Measurements from ENCODE around the gene UCK1.

UCK1 gene

DNA sequence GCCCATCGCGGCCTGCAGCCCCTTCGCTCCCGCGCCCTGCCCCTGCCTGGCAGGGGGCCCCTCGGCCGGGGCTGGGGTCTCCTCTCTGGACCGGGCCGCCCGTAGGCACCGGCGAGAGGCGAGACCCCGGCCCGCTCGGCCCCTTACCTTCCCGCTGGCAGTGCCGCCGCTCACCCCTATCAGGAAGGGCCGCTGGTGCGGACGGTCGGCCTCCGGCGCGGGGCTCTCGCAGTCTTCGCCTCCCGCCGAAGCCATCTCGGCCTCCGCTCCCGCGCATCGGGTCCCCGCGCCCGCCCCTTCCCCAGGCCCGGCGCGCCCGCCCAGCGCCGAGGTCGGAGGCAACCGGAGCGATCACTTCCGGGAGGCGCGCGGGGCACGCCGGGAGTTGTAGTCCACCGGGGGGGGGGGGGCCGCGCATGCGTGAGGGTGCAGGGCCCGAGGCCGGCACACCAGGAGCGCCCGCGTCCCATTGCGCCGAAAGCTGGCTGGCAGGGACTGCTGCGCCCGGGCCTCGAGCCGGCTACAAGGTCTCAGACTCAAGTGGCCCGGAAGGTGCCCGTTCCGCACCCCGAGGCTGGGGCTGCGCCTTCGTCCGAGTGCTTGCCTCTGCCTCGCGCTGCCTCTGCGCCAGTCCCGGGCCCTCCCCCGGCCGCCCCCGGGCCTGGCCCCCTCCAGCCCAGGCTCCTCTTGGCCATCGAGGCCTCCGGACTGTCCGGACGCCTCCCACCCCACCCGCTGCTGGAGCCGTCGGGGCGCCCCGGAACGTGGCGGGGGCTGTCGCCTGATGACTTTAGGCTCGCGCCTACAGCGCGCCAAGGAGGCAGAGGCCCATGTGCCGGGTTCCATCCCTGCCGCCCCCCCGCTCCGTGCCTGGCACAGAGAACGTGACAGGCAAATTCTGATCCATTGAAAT is at the start of gene UCK1:
UCK1 (minus strand) TSS at position 344 of the 913 bp plus-strand sequence; CDS start at position 255, 89 bp downstream.
- Histone ChIP-seq H3K27me3 (ENCODE audit: control insufficient read depth in 5 of 5, insufficient read depth in 4 of 5, low read length in 5 of 5) (no peaks in the 10 kb centered on the region), H3K4me1 (ENCODE audit: control insufficient read depth in 5 of 5, insufficient read depth in 5 of 5, low read length in 5 of 5) (peaks cover 2 to 20% (median 17%) of the 10 kb centered on the region in 5 donors), H3K4me3 (ENCODE audit: low read depth in 1 of 5, low read length in 5 of 5) (peak within 1 kb of the TSS; percentile 75 to 86 (median 83)), H3K9ac (ENCODE audit: low read length in 5 of 5) (peak within 1 kb of the TSS; percentile 56 to 92 (median 90)), H3K9me3 (ENCODE audit: control insufficient read depth in 5 of 5, low read length in 5 of 5) (no peaks in the 10 kb centered on the region), H3K27ac (ENCODE audit: low read depth, low read length) (no peak within 1 kb of the TSS), H3K36me3 (ENCODE audit: control insufficient read depth in 5 of 5, insufficient read depth in 5 of 5, low read length in 5 of 5) (peaks cover 0 to 38% (median 29%) of the 10 kb centered on the region in 5 donors)

DNA sequence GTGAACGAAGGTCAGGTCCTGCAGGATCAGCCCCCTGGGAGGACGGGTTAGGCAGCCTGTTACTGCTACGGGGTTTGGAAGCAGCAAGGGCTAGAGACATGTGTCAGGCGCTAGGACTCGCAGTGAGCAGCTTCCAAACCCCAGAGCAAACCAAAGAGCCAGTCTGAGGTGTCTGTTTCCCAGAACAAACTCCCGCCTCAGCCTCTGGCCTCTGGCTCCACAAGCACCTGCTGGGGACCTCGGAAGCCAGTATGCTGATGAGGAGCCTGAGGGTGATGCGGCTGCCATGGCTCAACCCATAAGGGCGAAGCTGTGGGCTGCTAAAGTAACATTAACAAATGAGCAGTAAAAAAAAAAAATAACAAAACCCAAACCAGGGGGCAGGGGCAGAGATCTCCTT is 49.3 kb upstream of the UCK1 start:
- Histone ChIP-seq H3K27me3 (ENCODE audit: control insufficient read depth in 5 of 5, insufficient read depth in 4 of 5, low read length in 5 of 5) (no peaks in the 10 kb centered on the region), H3K9ac (ENCODE audit: low read length in 5 of 5) (no peak overlapping the region), H3K27ac (ENCODE audit: low read depth, low read length) (no peak overlapping the region), H3K36me3 (ENCODE audit: control insufficient read depth in 5 of 5, insufficient read depth in 5 of 5, low read length in 5 of 5) (peaks cover 0 to 96% (median 89%) of the 10 kb centered on the region in 5 donors), H3K9me3 (ENCODE audit: control insufficient read depth in 5 of 5, low read length in 5 of 5) (no peaks in the 10 kb centered on the region), H3K4me3 (ENCODE audit: low read depth in 1 of 5, low read length in 5 of 5) (no peak overlapping the region), H3K4me1 (ENCODE audit: control insufficient read depth in 5 of 5, insufficient read depth in 5 of 5, low read length in 5 of 5) (peaks cover 0 to 24% (median 13%) of the 10 kb centered on the region in 5 donors)

DNA sequence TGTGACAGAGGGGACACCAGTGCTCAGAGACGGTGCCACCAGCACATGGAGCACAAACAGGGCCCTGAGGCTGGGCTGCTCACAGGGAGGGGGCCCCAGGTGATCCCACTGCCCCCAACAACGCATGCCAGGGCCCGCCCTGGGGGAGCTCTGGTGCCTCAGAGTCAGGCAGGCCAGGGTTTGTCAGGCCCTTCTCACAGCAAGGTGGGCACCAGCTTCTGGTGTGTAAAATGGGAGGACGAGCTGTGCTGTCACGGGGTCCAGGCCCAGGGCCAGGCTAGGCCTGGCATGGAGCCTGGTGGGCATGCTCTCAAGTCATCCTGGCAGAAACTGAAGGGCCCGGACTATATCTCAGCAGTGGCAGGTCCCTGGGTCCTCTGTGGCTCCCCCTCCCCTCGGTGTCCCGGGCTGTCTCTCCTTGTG is 48.7 kb upstream of the UCK1 start:
- Histone ChIP-seq H3K9ac (ENCODE audit: low read length in 5 of 5) (no peak overlapping the region), H3K27ac (ENCODE audit: low read depth, low read length) (no peak overlapping the region), H3K4me3 (ENCODE audit: low read depth in 1 of 5, low read length in 5 of 5) (no peak overlapping the region), H3K27me3 (ENCODE audit: control insufficient read depth in 5 of 5, insufficient read depth in 4 of 5, low read length in 5 of 5) (no peaks in the 10 kb centered on the region), H3K9me3 (ENCODE audit: control insufficient read depth in 5 of 5, low read length in 5 of 5) (no peaks in the 10 kb centered on the region), H3K36me3 (ENCODE audit: control insufficient read depth in 5 of 5, insufficient read depth in 5 of 5, low read length in 5 of 5) (peaks cover 0 to 96% (median 89%) of the 10 kb centered on the region in 5 donors), H3K4me1 (ENCODE audit: control insufficient read depth in 5 of 5, insufficient read depth in 5 of 5, low read length in 5 of 5) (peaks cover 0 to 19% (median 13%) of the 10 kb centered on the region in 5 donors)

DNA sequence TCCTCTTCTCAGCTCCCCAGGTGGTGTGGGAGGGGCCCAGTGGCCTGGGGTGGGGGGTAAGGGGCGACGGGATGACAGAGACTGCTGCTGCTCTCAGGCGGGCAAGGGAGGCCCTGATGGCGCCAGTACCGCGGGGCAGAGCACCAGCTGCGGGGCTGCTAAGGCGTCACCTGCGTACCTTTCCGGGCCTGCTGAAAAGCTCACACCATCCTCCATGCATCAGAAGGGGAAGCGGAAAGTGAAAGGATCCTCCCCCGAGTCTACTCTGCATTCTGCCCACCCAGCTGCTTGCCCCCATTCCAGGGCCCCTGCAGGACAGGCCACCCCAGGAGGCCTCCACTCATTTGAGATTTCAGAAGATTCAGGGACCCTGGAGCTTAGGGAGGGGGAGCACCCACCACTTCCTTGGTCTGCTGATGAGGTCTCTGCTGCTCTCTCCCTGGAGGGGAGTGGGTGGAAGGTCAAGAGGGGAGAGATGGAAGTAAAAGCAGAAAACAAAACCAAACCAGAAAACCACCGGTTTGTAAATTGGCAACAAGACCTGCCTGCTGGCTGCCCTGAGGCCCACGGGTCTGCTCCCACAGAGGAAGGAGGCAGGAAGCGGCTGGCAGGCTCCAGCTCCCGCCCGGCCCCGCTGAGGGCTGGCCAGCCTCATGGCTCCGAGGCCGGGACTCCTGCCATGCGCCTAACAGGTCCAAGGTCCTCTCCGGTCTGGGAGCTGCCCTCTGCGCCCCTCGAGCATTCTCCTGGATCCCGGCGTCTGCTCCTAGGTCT is 47.9 kb upstream of the UCK1 start:
- Histone ChIP-seq H3K36me3 (ENCODE audit: control insufficient read depth in 5 of 5, insufficient read depth in 5 of 5, low read length in 5 of 5) (peaks cover 0 to 92% (median 84%) of the 10 kb centered on the region in 5 donors), H3K4me3 (ENCODE audit: low read depth in 1 of 5, low read length in 5 of 5) (no peak overlapping the region), H3K9me3 (ENCODE audit: control insufficient read depth in 5 of 5, low read length in 5 of 5) (no peaks in the 10 kb centered on the region), H3K9ac (ENCODE audit: low read length in 5 of 5) (no peak overlapping the region), H3K27me3 (ENCODE audit: control insufficient read depth in 5 of 5, insufficient read depth in 4 of 5, low read length in 5 of 5) (no peaks in the 10 kb centered on the region), H3K4me1 (ENCODE audit: control insufficient read depth in 5 of 5, insufficient read depth in 5 of 5, low read length in 5 of 5) (peaks cover 0 to 17% (median 13%) of the 10 kb centered on the region in 5 donors), H3K27ac (ENCODE audit: low read depth, low read length) (no peak overlapping the region)

DNA sequence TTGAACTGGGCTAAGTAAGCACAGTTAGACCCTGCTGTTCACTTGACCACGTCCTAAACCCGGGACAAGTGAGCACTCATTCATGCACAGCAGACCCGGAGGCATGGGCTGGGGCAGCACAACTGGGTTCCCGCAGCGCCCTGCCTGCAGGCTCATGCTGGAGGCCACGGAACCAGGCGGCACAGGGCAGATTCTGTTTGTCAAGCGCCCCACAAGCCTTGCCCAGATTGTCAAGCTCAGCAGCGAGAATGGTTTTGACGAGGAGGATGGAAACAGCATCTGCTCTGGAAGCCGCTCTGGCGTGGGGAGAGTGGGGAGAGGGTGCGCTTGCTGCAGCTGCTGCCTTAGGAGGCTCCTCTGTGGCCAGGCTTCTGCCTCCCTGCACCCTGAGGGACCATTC is 47.0 kb upstream of the UCK1 start:
- no peak overlapping the region for H3K4me3 ChIP-seq (ENCODE audit: low read depth in 1 of 5, low read length in 5 of 5)
- peaks cover 0 to 87% (median 78%) of the 10 kb centered on the region in 5 donors for H3K36me3 ChIP-seq (ENCODE audit: control insufficient read depth in 5 of 5, insufficient read depth in 5 of 5, low read length in 5 of 5)
- no peak overlapping the region for H3K9ac ChIP-seq (ENCODE audit: low read length in 5 of 5)
- H3K9me3 ChIP-seq (ENCODE audit: control insufficient read depth in 5 of 5, low read length in 5 of 5), result no peaks in the 10 kb centered on the region
- no peak overlapping the region for H3K27ac ChIP-seq (ENCODE audit: low read depth, low read length)
- H3K4me1 ChIP-seq (ENCODE audit: control insufficient read depth in 5 of 5, insufficient read depth in 5 of 5, low read length in 5 of 5), result peaks cover 0 to 17% (median 13%) of the 10 kb centered on the region in 5 donors
- H3K27me3 ChIP-seq (ENCODE audit: control insufficient read depth in 5 of 5, insufficient read depth in 4 of 5, low read length in 5 of 5), result no peaks in the 10 kb centered on the region

DNA sequence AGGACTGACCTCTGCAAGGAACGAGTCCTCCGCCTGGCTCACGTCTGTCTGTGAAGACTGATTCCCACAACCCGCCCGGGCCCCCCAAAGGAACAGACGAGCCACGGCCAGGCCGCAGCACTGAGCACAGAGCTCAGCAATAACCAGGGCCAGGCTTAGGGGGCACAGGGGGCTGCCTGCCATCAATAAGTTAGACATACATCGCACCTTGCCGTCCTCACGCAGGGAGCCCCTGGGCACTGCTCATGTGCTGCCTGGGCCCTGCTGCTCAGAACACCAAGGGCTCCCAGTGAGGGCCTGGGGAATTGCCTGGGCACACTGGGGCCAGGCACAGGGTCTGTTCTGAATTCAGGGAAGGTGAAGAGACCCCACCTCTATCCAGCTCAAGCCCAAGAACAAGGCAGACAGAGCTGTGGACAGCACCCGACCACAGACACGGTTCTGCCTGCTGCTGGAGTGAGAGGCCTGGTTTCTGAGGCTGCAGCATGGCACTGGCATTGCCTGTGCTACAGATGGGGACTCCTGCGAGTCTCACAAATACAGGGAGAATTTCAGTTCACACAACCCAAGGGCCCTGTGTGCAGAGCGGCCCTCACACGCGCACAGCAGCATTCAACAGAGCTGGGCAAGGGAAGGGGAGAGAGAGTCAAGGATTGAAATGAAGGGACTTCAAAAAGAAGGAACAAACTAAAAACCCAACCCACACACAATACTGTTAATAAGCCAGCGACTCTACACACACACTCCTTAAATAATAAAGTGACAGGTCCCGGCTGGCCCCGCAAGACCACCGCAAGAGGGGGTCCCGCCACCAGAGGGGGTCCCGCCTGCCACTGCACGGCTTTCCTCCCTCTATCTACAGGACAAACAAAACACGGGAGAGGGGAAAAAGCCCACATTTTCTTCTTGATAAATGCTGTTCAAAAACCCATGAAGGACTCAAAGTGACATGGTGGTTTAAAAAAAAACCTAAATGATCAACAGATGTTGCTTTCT is 46.2 kb upstream of the UCK1 start:
- H3K4me3 ChIP-seq (ENCODE audit: low read depth in 1 of 5, low read length in 5 of 5), result no peak overlapping the region
- no peak overlapping the region for H3K9ac ChIP-seq (ENCODE audit: low read length in 5 of 5)
- H3K36me3 ChIP-seq (ENCODE audit: control insufficient read depth in 5 of 5, insufficient read depth in 5 of 5, low read length in 5 of 5), result peaks cover 0 to 86% (median 76%) of the 10 kb centered on the region in 5 donors
- H3K9me3 ChIP-seq (ENCODE audit: control insufficient read depth in 5 of 5, low read length in 5 of 5), result no peaks in the 10 kb centered on the region
- H3K27ac ChIP-seq (ENCODE audit: low read depth, low read length), result no peak overlapping the region
- peaks cover 0 to 17% (median 13%) of the 10 kb centered on the region in 5 donors for H3K4me1 ChIP-seq (ENCODE audit: control insufficient read depth in 5 of 5, insufficient read depth in 5 of 5, low read length in 5 of 5)
- no peaks in the 10 kb centered on the region for H3K27me3 ChIP-seq (ENCODE audit: control insufficient read depth in 5 of 5, insufficient read depth in 4 of 5, low read length in 5 of 5)

DNA sequence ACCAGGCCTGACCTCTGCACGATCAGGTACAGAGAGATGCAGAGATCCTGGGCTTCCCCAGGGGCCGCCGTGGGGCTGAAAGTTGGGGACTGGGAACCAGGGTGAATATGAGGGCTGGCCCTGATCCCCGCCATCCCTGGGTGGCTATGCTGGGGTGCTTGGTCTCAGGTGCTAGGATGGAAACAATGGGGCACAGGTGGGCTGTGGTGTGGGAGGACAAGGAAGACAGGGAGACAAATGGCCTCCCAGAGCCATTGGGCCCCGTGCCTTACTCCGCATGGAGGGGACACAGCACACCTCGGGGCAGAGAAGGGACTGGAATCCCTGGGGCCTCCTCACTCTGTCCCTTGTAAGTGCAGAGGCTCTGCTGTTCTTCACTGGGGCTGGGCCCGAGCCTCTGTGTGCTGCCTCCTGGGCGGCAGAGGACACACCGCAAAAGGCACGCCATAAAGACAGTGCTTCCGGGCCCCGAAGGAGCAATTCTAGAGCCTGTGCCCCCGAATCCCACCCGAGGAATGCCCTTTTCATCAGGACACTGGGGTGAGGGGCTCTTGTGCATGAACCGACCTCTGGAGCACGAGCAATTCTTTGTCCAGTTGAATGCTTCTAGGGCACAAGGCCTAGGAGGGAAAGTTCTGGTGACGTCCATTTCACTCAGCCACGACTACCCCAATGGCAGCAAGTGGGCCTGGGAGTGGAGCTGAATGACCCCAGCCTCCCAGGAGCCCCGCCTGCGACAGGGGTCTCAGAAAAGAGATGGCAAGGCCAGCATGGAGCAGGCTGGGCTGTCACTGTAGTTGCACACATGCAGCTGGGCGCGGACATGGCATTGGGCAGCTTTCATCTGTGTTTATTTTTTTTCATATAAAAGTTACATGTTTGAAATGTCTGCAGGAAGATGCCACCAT is 45.1 kb upstream of the UCK1 start:
- Histone ChIP-seq H3K27ac (ENCODE audit: low read depth, low read length) (no peak overlapping the region), H3K36me3 (ENCODE audit: control insufficient read depth in 5 of 5, insufficient read depth in 5 of 5, low read length in 5 of 5) (peaks cover 0 to 83% (median 68%) of the 10 kb centered on the region in 5 donors), H3K9me3 (ENCODE audit: control insufficient read depth in 5 of 5, low read length in 5 of 5) (no peaks in the 10 kb centered on the region), H3K4me3 (ENCODE audit: low read depth in 1 of 5, low read length in 5 of 5) (no peak overlapping the region), H3K27me3 (ENCODE audit: control insufficient read depth in 5 of 5, insufficient read depth in 4 of 5, low read length in 5 of 5) (no peaks in the 10 kb centered on the region), H3K9ac (ENCODE audit: low read length in 5 of 5) (no peak overlapping the region), H3K4me1 (ENCODE audit: control insufficient read depth in 5 of 5, insufficient read depth in 5 of 5, low read length in 5 of 5) (peaks cover 0 to 17% (median 13%) of the 10 kb centered on the region in 5 donors)

DNA sequence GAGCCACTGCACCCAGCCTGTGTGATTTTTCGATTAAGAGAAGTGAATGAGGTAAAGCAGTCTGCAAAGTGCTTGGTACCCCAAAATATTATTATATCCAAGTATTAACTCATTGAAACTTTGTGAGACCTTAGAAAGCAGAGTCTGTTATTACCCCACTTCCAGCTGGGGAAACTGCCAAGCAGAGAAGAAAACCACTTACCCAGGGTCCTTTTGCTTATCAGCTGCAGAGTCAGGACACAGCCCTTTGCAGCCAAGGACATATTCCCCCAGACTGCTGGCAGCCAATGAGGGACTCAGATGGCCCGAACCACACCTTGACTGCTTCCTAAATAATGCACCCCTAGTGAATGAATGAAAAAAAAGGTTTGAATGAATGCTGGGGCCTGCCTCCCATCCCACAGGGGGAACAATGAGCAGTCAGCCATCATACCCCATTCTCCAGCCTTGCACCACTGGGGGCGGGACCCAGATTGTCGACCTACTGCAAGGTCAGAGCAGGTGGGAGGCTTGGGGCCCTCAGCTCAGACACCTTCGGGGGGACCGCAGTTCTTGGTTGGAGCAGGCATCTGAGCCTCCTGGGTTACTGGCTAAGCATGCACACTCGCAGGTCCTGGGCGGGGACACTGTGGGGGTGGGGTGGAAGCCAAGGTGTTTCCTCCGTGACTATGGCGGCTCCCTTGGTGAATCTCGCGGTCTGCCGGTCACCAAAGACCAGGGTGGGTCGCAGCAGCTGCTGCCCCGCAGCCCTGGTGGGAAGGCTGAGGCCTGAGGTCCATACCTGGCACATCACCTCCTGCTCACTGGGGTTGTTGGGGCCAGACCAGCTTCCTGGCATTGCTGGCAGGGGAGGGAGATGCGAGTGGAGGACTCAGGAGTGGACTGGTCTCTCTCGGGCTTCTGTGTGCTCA is 43.9 kb upstream of the UCK1 start:
- no peak overlapping the region for H3K27ac ChIP-seq (ENCODE audit: low read depth, low read length)
- no peak overlapping the region for H3K4me3 ChIP-seq (ENCODE audit: low read depth in 1 of 5, low read length in 5 of 5)
- peaks cover 0 to 75% (median 62%) of the 10 kb centered on the region in 5 donors for H3K36me3 ChIP-seq (ENCODE audit: control insufficient read depth in 5 of 5, insufficient read depth in 5 of 5, low read length in 5 of 5)

More for the DNA sequence above, 43.9 kb upstream of the UCK1 start:
- H3K27me3 ChIP-seq (ENCODE audit: control insufficient read depth in 5 of 5, insufficient read depth in 4 of 5, low read length in 5 of 5), result no peaks in the 10 kb centered on the region
- no peaks in the 10 kb centered on the region for H3K9me3 ChIP-seq (ENCODE audit: control insufficient read depth in 5 of 5, low read length in 5 of 5)
- H3K4me1 ChIP-seq (ENCODE audit: control insufficient read depth in 5 of 5, insufficient read depth in 5 of 5, low read length in 5 of 5), result peaks cover 0 to 13% (median 11%) of the 10 kb centered on the region in 5 donors
- no peak overlapping the region for H3K9ac ChIP-seq (ENCODE audit: low read length in 5 of 5)
